K562 (cell line): ENCODE data around the gene AMIGO1. TPM values are rescaled to one million over a fixed set of nuclear protein-coding genes. Genes with fewer than 3 reads are reported as not detected.

Source experiments
- ATAC-seq: fragments of 200-7000 bp; cut with Tn5 transposase; 3 replicates; pipeline ENCODE4 v1.9.1; 2020; ENCODE audit warnings: moderate library complexity
- BruUV-seq: library from RNA; stranded (reverse); fragments of 400-500 nt; replicated peaks from 2 replicates; lab custom pipeline; 2021; lab: Mats Ljungman, UMichigan
- CTCF ChIA-PET: fragments of 300-600 bp; formaldehyde crosslinking; extraction: SDS; loops from one replicate; lab custom pipeline; 2021; ENCODE audit warnings: low intra/inter-chr PET ratio; lab: Yijun Ruan, JAX
- POLR2A ChIA-PET: fragments of 300-600, 350-650 bp; sonication (Branson Sonifier 250); formaldehyde crosslinking; extraction: SDS; loops from one replicate; lab custom pipeline; 2021; ENCODE audit warnings: antibody characterized with exemption, inconsistent platforms; lab: Yijun Ruan, JAX
- DNase-seq, 4 experiments: peaks; one replicate each; pipeline versions ENCODE4 v3.0.0 to v3.0.0-alpha.2; 2011 to 2018; ENCODE audit warnings: low spot score in 3 of 4, mixed read lengths in 3 of 4; ENCODE audit errors: extremely low read depth in 1 of 4
- FAIRE-seq: peaks from 2 replicates; lab custom pipeline; 2011; peaks lifted over from hg19 to GRCh38; lab: Jason Lieb, UNC
- H2AFZ ChIP-seq: 2 replicates; pipeline ENCODE4 v1.6.0; 2011; ENCODE audit warnings: low read depth, low read length, control low read depth, inconsistent platforms
- H3K27ac ChIP-seq: fragments of 200-600 bp; 3 replicates; pipeline ENCODE4 v1.8.0; 2011; ENCODE audit warnings: low read depth, mild to moderate bottlenecking, control low read depth, inconsistent platforms, low read length, moderate library complexity, mixed read lengths; ENCODE audit errors: extremely low read depth
- H3K27me3 ChIP-seq, 2 experiments: fragments of 300-600 bp in 1 of 2; 2 replicates in 1 of 2; 3 replicates in 1 of 2; pipeline versions ENCODE4 v1.6.0 to v1.8.0; 2011; ENCODE audit warnings: inconsistent platforms in 2 of 2, low read length in 2 of 2, mild to moderate bottlenecking in 1 of 2, mixed read lengths in 1 of 2, moderate library complexity in 1 of 2; ENCODE audit not compliant: control insufficient read depth in 2 of 2, insufficient read depth in 2 of 2
- H3K36me3 ChIP-seq: fragments of 300-600 bp; 3 replicates; pipeline ENCODE4 v1.8.0; 2011; ENCODE audit warnings: mild to moderate bottlenecking, low read length, inconsistent platforms; ENCODE audit not compliant: control insufficient read depth, insufficient read depth
- H3K4me1 ChIP-seq, 2 experiments: fragments of 200-600 bp in 1 of 2; replicated peaks in 1 of 2; 2 replicates in 1 of 2; 3 replicates in 1 of 2; pipeline versions ENCODE4 v1.5.1 to v1.8.0; 2011; ENCODE audit warnings: inconsistent platforms in 2 of 2, low read length in 2 of 2, mild to moderate bottlenecking in 1 of 2, mixed read lengths in 1 of 2, moderate library complexity in 1 of 2; ENCODE audit not compliant: control insufficient read depth in 2 of 2, insufficient read depth in 2 of 2
- H3K4me2 ChIP-seq: 2 replicates; pipeline ENCODE4 v1.6.1; 2011; ENCODE audit warnings: low read length, control low read depth, inconsistent platforms, mixed read lengths; ENCODE audit not compliant: insufficient read depth
- H3K4me3 ChIP-seq: fragments of 200-600 bp; sonication (generic), shearing (Covaris generic); 2 replicates; pipeline ENCODE4 v1.5.1; 2016; ENCODE audit warnings: control low read depth, inconsistent platforms
- H3K79me2 ChIP-seq: fragments of 200-600 bp; 3 replicates; pipeline ENCODE4 v1.8.0; 2011; ENCODE audit warnings: low read length, inconsistent platforms; ENCODE audit not compliant: control insufficient read depth, insufficient read depth
- H3K9ac ChIP-seq, 2 experiments: 2 replicates each; pipeline versions ENCODE4 v1.6.0 to v1.6.1; 2011; ENCODE audit warnings: low read depth in 2 of 2, low read length in 2 of 2, control low read depth in 1 of 2, inconsistent platforms in 1 of 2, mild to moderate bottlenecking in 1 of 2, mixed read lengths in 1 of 2; ENCODE audit not compliant: insufficient read depth in 1 of 2
- H3K9me1 ChIP-seq: one replicate; pipeline ENCODE4 v1.6.0; 2011; ENCODE audit warnings: inconsistent platforms, mild to moderate bottlenecking, low read length, moderate library complexity; ENCODE audit not compliant: control insufficient read depth, insufficient read depth
- H3K9me3 ChIP-seq: replicated peaks from 2 replicates; pipeline ENCODE4 v1.5.1; 2011; ENCODE audit warnings: low read depth, low read length, inconsistent platforms; ENCODE audit not compliant: control insufficient read depth, insufficient read depth
- H4K20me1 ChIP-seq: replicated peaks from 2 replicates; pipeline ENCODE4 v1.6.1; 2011; ENCODE audit warnings: low read length, inconsistent platforms, mixed read lengths; ENCODE audit not compliant: control insufficient read depth, insufficient read depth
- NELFE ChIP-seq: IDR thresholded peaks from 2 replicates; pipeline ENCODE4 v1.6.1; 2011; ENCODE audit warnings: mild to moderate bottlenecking; ENCODE audit not compliant: insufficient read depth, insufficient read length
- PYGO2 ChIP-seq: fragments of 450-650 bp; IDR thresholded peaks from 2 replicates; pipeline ENCODE4 v1.6.1; 2016; ENCODE audit warnings: mild to moderate bottlenecking, missing genetic modification characterization, moderate library complexity, missing compliant biosample characterization
- ZNF197 ChIP-seq: fragments of 200-800 bp; sonication (Bioruptor generic); IDR thresholded peaks from 2 replicates; pipeline ENCODE4 v1.6.1; 2016; ENCODE audit warnings: low read depth, missing genetic modification characterization, missing compliant biosample characterization
- WGBS: fragments of 100-300 bp; shearing (Covaris generic); methylation state at CpG from one replicate; pipeline ENCODE4 v1.1.6; 2016; ENCODE audit warnings: low coverage, mixed read lengths; ENCODE audit not compliant: insufficient coverage; ENCODE audit errors: missing lambda C conversion rate; 5-methylcytosine and 5-hydroxymethylcytosine counted together
- in situ Hi-C: fragments of 300-500 bp; cut with MboI; formaldehyde crosslinking; loops from 4 replicates; pipeline ENCODE4 v1.15.0; 2018; ENCODE audit warnings: inconsistent platforms, mixed read lengths
- intact Hi-C: fragments of 100-400 bp; cut with micrococcal nuclease; formaldehyde crosslinking; loops from 2 replicates; pipeline ENCODE4 v1.14.2; 2022
- polyA plus RNA-seq, 8 experiments: library from polyadenylated mRNA; depleted of rRNA in 4 of 8; stranded (reverse) in 5 of 8; unstranded in 3 of 8; fragments of >200 nt; fragmentation: Nextera tagmentation in 2 of 8; fragmentation: Illumina TruSeq in 1 of 8; extraction: Ambion mirVana in 2 of 8; extraction: Trizol in 1 of 8; gene quantifications; 2 replicates each; pipeline versions ENCODE4 v1.2.1 to v1.2.3, GENCODE V29; 2011 to 2014; ENCODE audit warnings: inconsistent platforms in 1 of 8, missing spikeins in 1 of 8
- total RNA-seq, 7 experiments: library from RNA; depleted of rRNA in 6 of 7; stranded (reverse); fragments of >200 nt in 6 of 7; fragmentation: Illumina TruSeq in 2 of 7; extraction: Trizol in 2 of 7; gene quantifications; 2 replicates each; pipeline versions ENCODE4 v1.2.1 to v1.2.3, GENCODE V29; 2011 to 2021; ENCODE audit warnings: low replicate concordance in 1 of 7
- TF ChIP-seq, protein P1 (sequence below), 2 experiments: fragments of 450-650 bp; formaldehyde crosslinking in 1 of 2; IDR thresholded peaks; 2 replicates each; pipeline versions ENCODE4 v1.4.0 to v1.6.1; 2014 to 2020; ENCODE audit warnings: mild to moderate bottlenecking in 2 of 2, borderline replicate concordance in 1 of 2, low read depth in 1 of 2
- TF ChIP-seq, protein P2 (sequence below): sonication (generic); formaldehyde crosslinking; IDR thresholded peaks from 2 replicates; pipeline ENCODE4 v1.8.1; 2023; ENCODE audit warnings: mild to moderate bottlenecking, missing genetic modification reagents
- TF ChIP-seq, protein P3 (sequence below): sonication (generic); formaldehyde crosslinking; IDR thresholded peaks from 2 replicates; pipeline ENCODE4 v1.8.0; 2022; ENCODE audit warnings: mild to moderate bottlenecking, low read depth, missing genetic modification reagents

The AMIGO1 gene
- total and polyA plus RNA-seq, 9 of the 15 experiments (the other 6 are each of a cell fraction or from before 2014, with no cell fraction given) = 0.24 to 1.0 (median 0.54) TPM

DNA sequence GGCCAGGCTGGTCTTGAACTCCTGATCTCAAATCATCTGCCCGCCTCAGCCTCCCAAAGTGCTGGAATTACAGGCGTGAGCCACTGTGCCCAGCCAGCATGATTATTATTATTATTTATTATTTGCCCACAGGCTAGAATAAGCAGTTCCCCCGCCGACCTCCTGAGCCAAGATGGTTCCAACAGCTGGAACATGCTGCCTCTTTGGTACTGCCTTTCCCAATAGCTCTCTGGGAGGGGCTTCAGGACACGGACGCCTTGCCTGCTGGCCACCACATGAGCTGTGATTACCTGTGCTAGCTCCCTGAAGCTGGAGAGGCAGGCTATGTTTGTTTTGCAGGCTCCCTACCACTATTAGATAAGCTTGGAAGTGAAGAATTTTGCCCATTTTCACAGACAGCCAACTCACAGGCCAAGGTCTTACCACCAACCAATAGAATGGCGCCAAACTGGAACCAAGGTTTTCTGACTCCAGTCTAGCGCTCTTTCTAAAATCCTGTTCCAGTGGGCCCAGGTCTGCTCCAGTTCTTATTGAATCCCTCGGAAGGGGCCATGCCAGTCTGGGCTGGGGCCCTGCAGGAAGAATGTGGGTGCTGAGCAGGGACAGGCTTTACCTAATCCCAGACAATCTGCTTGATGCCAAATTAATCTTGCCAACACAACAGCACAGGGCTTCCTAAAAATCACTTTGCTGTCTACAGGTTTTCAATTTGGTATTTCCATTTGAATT is 28.1 kb upstream of the AMIGO1 start:
- Histone ChIP-seq H3K4me3 (no peak overlapping the region), H3K4me1 (peaks cover 1 to 2% of the 10 kb centered on the region in 2 experiments; a peak in 4 of 5 replicates), H3K27me3 (peaks cover 2 to 13% of the 10 kb centered on the region in 2 experiments; a peak in 2 of 5 replicates), H3K79me2 (no peaks in the 10 kb centered on the region), H2AFZ (0 out of 2 replicates have a peak overlapping the region, but pooled peaks have one; percentile 18), H3K9me1 (no peaks in the 10 kb centered on the region), H3K4me2 (no peak overlapping the region), H3K27ac (no peak overlapping the region), H3K9me3 (no peaks in the 10 kb centered on the region), H3K9ac (no peak overlapping the region; a peak in 1 of 4 replicates), H3K36me3 (no peaks in the 10 kb centered on the region), H4K20me1 (no peaks in the 10 kb centered on the region)
- DNase-seq (peak in 1 of 4 experiments; percentile 5), ATAC-seq (no peak), FAIRE-seq (no peak)
- ChIA-PET CTCF (no interaction called here), POLR2A (interaction anchor here (0.6 to 3.6 kb wide), 6 partner anchors 8 to 1009 kb away, joined by 3 to 19 read pairs (median 3); partner anchors contain the start of gene GNAI3)
- WGBS = 44% methylated on average over 9 of the region's 9 CpGs
- intact Hi-C loops (loop anchor here (10.0 kb wide), 1 partner anchor 423 kb away; the partner anchor contains the start of gene ELAPOR1), in situ Hi-C loops (no loop called here)
- BruUV-seq = no TSS peak
- TF ChIP-seq, protein P1, sequence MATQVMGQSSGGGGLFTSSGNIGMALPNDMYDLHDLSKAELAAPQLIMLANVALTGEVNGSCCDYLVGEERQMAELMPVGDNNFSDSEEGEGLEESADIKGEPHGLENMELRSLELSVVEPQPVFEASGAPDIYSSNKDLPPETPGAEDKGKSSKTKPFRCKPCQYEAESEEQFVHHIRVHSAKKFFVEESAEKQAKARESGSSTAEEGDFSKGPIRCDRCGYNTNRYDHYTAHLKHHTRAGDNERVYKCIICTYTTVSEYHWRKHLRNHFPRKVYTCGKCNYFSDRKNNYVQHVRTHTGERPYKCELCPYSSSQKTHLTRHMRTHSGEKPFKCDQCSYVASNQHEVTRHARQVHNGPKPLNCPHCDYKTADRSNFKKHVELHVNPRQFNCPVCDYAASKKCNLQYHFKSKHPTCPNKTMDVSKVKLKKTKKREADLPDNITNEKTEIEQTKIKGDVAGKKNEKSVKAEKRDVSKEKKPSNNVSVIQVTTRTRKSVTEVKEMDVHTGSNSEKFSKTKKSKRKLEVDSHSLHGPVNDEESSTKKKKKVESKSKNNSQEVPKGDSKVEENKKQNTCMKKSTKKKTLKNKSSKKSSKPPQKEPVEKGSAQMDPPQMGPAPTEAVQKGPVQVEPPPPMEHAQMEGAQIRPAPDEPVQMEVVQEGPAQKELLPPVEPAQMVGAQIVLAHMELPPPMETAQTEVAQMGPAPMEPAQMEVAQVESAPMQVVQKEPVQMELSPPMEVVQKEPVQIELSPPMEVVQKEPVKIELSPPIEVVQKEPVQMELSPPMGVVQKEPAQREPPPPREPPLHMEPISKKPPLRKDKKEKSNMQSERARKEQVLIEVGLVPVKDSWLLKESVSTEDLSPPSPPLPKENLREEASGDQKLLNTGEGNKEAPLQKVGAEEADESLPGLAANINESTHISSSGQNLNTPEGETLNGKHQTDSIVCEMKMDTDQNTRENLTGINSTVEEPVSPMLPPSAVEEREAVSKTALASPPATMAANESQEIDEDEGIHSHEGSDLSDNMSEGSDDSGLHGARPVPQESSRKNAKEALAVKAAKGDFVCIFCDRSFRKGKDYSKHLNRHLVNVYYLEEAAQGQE (IDR thresholded peaks at IDR 0.05; ENCODE audit: borderline replicate concordance) = no peak
- TF ChIP-seq, protein P1 (CRISPR knock-in tag; IDR thresholded peaks at IDR 0.05; ENCODE audit: low read depth) = no peak
- TF ChIP-seq, protein P2, sequence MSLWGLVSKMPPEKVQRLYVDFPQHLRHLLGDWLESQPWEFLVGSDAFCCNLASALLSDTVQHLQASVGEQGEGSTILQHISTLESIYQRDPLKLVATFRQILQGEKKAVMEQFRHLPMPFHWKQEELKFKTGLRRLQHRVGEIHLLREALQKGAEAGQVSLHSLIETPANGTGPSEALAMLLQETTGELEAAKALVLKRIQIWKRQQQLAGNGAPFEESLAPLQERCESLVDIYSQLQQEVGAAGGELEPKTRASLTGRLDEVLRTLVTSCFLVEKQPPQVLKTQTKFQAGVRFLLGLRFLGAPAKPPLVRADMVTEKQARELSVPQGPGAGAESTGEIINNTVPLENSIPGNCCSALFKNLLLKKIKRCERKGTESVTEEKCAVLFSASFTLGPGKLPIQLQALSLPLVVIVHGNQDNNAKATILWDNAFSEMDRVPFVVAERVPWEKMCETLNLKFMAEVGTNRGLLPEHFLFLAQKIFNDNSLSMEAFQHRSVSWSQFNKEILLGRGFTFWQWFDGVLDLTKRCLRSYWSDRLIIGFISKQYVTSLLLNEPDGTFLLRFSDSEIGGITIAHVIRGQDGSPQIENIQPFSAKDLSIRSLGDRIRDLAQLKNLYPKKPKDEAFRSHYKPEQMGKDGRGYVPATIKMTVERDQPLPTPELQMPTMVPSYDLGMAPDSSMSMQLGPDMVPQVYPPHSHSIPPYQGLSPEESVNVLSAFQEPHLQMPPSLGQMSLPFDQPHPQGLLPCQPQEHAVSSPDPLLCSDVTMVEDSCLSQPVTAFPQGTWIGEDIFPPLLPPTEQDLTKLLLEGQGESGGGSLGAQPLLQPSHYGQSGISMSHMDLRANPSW (CRISPR knock-in tag) = no peak
- no peak for TF ChIP-seq NELFE
- no peak for TF ChIP-seq ZNF197 (CRISPR knock-in tag)
- TF ChIP-seq, protein P3, sequence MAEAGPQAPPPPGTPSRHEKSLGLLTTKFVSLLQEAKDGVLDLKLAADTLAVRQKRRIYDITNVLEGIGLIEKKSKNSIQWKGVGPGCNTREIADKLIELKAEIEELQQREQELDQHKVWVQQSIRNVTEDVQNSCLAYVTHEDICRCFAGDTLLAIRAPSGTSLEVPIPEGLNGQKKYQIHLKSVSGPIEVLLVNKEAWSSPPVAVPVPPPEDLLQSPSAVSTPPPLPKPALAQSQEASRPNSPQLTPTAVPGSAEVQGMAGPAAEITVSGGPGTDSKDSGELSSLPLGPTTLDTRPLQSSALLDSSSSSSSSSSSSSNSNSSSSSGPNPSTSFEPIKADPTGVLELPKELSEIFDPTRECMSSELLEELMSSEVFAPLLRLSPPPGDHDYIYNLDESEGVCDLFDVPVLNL (CRISPR knock-in tag) = no peak
- TF ChIP-seq PYGO2 (tag) = no peak
